Measurements from ENCODE around the gene IL36B.
"Not testable (repeated sequence)": the region's sequence is repeated elsewhere in the genome, so short reads cannot be mapped to it uniquely, and the experiment has no call there.

IL36B gene

GRCh38 chr2:113052396-113052917 is at the start of gene IL36B:
Gene IL36B, minus strand, starts transcription at chr2:113052867.
- DNase-seq: no peak

GRCh38 chr2:113102133-113102532 is 49.5 kb upstream of the IL36B start:
- no peak for DNase-seq

GRCh38 chr2:113098532-113098931 is 45.9 kb upstream of the IL36B start:
- DNase-seq: no peak

GRCh38 chr2:113098041-113098440 is 45.4 kb upstream of the IL36B start:
- no peak for DNase-seq

GRCh38 chr2:113096842-113097618 is 44.4 kb upstream of the IL36B start:
- not testable (repeated sequence) for DNase-seq

- DNase-seq: not testable (repeated sequence)
Observed at GRCh38 chr2:113096306-113096705, 43.6 kb upstream of the IL36B start.

GRCh38 chr2:113093613-113093977 is 40.9 kb upstream of the IL36B start:
- no peak for DNase-seq

GRCh38 chr2:113092864-113093612 is 40.4 kb upstream of the IL36B start:
- DNase-seq: no peak

- DNase-seq: no peak
Observed at GRCh38 chr2:113091231-113091896, 38.7 kb upstream of the IL36B start.

- no peak for DNase-seq
Observed at GRCh38 chr2:113089916-113090315, 37.2 kb upstream of the IL36B start.

GRCh38 chr2:113088213-113088992 is 35.7 kb upstream of the IL36B start:
- no peak for DNase-seq

- DNase-seq: no peak
Observed at GRCh38 chr2:113085542-113085941, 32.9 kb upstream of the IL36B start.

- DNase-seq: no peak
Observed at GRCh38 chr2:113084249-113085000, 31.8 kb upstream of the IL36B start.

GRCh38 chr2:113083296-113083695 is 30.6 kb upstream of the IL36B start:
- no peak for DNase-seq

- DNase-seq: no peak
Observed at GRCh38 chr2:113081488-113082210, 29.0 kb upstream of the IL36B start.

GRCh38 chr2:113080134-113080533 is 27.5 kb upstream of the IL36B start:
- DNase-seq: no peak

GRCh38 chr2:113079131-113079530 is 26.5 kb upstream of the IL36B start:
- DNase-seq: no peak

- DNase-seq: no peak
Observed at GRCh38 chr2:113078350-113078839, 25.7 kb upstream of the IL36B start.

- no peak for DNase-seq
Observed at GRCh38 chr2:113077921-113078320, 25.3 kb upstream of the IL36B start.

- DNase-seq: no peak
Observed at GRCh38 chr2:113076954-113077669, 24.4 kb upstream of the IL36B start.
